Fibroblast of the aortic adventitia (primary cell): ENCODE results near the gene VWA1. TPM values are rescaled to one million over a fixed set of nuclear protein-coding genes. Genes with fewer than 3 reads are reported as not detected.
"Not testable (repeated sequence)": the region's sequence is repeated elsewhere in the genome, so short reads cannot be mapped to it uniquely, and the experiment has no call there.

ENCODE experiments used
- DNase-seq: peaks from one replicate; pipeline ENCODE4 v3.0.0-alpha.2; 2010; ENCODE audit warnings: low read depth
- H3K4me3 ChIP-seq: 2 replicates; pipeline ENCODE4 v1.5.1; 2011; ENCODE audit warnings: low read depth, mild to moderate bottlenecking, control low read depth, low read length, moderate library complexity
- CTCF ChIP-seq: IDR thresholded peaks from 2 replicates; pipeline ENCODE4 v1.5.1; 2011; ENCODE audit warnings: mild to moderate bottlenecking, low read length, control low read depth, inconsistent platforms; ENCODE audit not compliant: insufficient read depth
- total RNA-seq: library from RNA; depleted of rRNA; stranded (reverse); fragments of >200 nt; gene quantifications from 2 replicates; pipeline ENCODE4 v1.2.3, GENCODE V29; 2012; ENCODE audit warnings: low replicate concordance

The VWA1 gene
- total RNA-seq, 1 donor = 1.8 TPM

DNA sequence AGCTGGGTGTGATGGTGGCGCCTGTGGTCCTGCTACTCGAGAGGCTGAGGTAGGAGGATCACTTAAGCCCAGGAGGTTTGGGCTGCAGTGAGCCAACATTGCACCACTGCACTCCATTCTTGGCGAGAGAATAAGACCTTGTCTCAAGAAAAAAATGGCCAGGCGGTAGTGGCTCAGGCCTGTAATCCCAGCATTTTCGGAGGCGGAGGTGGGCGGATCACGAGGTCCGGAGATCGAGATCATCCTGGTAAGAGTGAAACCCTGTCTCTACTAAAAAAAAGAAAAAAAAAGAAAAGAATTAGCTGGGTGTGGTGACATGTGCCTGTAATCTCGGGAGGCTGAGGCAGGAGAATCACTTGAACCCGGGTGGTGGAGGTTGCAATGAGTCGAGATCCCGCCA, 47.4 kb downstream of the VWA1 start:
- no peak for DNase-seq
- H3K4me3 ChIP-seq = no peak overlapping the region
- TF ChIP-seq CTCF = no peak

GRCh38 chr1:1483714-1484113, 48.2 kb downstream of the VWA1 start:
- no peak for DNase-seq
- no peak overlapping the region for H3K4me3 ChIP-seq
- no peak for TF ChIP-seq CTCF

- not testable (repeated sequence) for H3K4me3 ChIP-seq, DNase-seq
These were observed 49.7 kb downstream of the VWA1 start for GRCh38 chr1:1484976-1485750.

- not testable (repeated sequence) for H3K4me3 ChIP-seq
These were observed 50.3 kb downstream of the VWA1 start for GRCh38 chr1:1485755-1486317.

GRCh38 chr1:1487701-1488100, 52.2 kb downstream of the VWA1 start:
- DNase-seq = no peak
- no peak overlapping the region for H3K4me3 ChIP-seq
- no peak for TF ChIP-seq CTCF

More at GRCh38 chr1:1485755-1486317, 50.3 kb downstream of the VWA1 start:
- not testable (repeated sequence) for DNase-seq

DNA sequence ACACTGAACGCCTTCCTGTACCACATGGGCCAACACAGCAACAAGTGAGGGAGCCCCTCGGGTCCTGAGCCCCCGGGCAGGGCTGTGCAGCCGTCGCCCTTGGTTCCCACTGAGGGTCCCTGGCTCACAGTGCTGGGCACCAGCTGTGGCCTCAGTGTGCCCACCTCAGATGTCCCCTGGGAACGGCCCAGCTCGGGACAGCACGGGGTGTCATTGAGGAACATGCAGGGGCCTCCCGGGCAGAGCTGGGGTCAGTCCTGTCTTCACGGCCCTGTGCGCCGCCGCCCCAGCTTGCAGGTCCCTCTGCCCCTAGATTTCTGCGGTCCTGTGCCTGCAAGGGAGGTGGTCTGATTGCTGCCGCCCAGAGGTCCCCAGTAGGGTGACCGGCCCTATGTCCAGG, 53.7 kb downstream of the VWA1 start:
- no peak for TF ChIP-seq CTCF
- no peak overlapping the region for H3K4me3 ChIP-seq
- no peak for DNase-seq

DNA sequence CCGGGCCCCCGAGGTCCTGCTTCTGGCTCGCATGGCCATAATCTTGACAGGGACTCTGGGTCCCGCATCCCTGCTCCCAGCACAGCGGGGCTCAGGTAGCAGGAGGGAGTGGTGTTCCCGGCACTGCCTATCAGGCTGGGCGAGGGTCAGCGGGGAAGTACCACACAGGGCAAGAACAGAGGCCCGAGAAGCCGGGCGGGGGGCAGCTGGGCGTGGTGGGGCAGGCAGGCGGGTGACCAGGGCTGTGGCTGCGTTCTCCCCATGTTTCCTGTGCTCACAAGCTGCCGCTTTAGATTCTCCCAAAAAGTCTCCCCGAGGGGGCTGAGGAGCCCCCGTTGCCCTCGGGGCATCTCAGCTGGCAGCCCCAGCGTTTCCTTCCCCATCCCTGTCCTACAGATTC, 54.4 kb downstream of the VWA1 start:
- TF ChIP-seq CTCF = no peak
- DNase-seq = no peak
- no peak overlapping the region for H3K4me3 ChIP-seq
